ACHN (cell line): ENCODE results near the gene SND1.

ENCODE experiments used
- DNase-seq: peaks from one replicate; pipeline ENCODE4 v3.0.0-alpha.2; 2015
- in situ Hi-C: cut with HindIII; loops from 2 replicates; pipeline ENCODE4 v1.10.0; 2017; ENCODE audit warnings: low sequenced_read_pairs, low pct_ligation_motif_present, low pct_unique_long_range_greater_than_20kb

SND1 gene

DNA sequence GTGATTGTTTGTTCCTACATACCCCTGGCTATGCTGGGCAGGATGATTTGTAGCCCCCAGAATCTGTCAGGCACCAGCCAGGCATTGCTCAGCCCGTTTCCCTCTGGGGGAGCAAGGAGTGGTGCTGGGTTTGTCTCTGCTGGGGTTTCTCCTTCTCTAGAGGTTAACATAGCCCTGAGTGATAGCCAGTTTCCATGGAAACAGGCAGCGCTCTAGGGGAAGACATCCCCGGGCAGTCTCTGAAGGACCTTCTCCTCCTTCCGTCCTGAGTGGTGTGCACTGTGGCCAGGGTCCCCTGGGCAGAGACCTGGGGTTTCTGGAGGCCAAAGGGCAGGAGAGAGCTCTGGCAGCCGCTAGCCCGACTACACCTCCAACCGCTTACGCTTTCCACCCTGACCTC lies 429.8 kb downstream of the SND1 start:
- no peak for DNase-seq
- in situ Hi-C loops, result no loop called here

DNA sequence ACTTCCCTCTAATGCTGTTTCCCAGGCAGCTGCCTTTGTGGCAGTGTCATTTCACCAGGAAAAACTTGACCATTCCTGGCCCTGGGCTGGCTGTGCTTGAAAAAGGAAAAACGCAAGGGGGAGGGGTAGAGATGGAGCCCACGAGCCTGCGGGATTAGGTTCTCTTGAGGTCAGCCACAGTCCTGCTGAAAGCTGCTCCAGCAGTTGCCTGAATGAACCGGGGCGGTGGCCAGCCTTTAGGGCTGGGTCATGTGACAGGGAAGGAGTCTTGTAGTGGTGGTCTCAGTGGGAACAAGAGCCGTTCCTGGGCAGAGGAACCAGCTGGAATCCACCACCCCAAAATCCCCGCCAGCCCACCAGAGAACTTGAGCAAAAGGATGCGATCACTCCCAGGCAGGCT lies 430.4 kb downstream of the SND1 start:
- no peak for DNase-seq
- in situ Hi-C loops, result no loop called here

DNA sequence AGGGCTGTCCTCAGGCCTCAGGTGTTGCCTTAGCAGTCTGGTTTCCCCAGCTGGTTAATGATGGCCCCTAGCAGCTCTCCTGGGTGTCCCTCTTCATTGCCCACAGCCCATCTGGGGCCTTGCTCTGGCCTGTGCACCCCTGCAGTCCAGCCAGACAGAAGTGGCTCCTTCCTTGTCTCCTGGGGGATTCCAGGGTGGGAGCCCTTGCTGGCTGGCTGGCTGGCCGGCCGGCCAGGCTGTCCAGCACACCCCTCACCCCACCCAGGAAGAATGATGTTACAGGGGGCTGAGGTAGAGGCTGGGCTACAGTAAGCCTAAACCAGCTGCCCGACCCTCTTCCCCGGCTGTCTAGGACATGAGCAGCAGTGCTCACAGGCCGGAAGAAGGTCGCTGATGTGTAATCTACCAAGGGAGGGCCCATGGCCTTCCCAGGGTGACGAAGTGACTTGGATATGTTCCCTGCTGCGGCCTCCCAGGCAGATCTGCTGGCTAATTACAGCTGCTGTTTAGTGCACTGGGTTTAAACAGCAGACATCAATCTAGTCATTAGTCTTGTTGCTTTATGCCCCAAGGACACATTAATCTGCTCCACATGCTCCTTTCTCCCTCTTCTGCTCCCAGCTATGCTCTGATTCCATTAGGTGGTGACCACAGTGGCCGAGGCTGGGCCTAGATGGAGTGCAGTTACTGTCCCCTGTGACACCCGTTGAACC lies 433.1 kb downstream of the SND1 start:
- in situ Hi-C loops, result no loop called here
- DNase-seq, result no peak

DNA sequence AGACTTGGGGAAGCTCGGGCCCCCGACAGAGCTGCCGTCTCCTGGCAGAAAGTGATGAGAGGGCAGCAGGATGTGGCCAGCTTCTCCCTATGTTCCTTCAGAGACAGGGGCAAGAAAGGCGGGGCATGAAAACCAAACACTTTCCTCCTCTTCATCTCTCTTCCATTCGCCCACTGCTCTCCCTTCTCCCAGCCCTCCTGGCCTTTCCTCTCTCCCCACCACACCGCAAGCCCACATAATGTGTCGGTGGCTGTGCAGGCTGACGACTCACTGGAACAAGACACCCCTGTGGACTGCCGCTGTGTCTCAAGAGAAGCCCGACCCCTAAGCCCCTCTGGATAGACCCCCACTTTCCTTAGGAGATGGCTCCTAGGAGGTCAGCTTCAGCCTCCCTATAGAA lies 438.5 kb downstream of the SND1 start:
- in situ Hi-C loops, result no loop called here
- no peak for DNase-seq

DNA sequence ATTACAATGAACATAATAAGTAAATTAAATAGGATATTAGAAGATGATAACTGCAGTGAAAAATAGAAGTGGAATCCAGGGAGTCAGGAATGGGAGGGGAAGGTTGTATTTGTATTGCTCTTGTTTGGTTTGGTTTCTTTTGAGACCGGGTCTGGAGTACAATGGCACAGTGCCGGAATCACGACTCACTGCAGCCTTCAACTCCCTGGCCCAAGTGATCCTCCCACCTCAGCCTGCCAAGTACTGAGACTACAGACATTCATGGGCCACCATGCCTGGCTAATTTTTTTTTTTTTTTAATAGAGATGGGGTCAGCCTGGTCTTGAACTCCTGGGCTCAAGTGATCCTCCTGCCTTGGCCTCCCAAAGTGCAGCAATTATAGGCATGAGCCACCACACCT lies 439.1 kb downstream of the SND1 start:
- no peak for DNase-seq
- in situ Hi-C loops, result no loop called here

DNA sequence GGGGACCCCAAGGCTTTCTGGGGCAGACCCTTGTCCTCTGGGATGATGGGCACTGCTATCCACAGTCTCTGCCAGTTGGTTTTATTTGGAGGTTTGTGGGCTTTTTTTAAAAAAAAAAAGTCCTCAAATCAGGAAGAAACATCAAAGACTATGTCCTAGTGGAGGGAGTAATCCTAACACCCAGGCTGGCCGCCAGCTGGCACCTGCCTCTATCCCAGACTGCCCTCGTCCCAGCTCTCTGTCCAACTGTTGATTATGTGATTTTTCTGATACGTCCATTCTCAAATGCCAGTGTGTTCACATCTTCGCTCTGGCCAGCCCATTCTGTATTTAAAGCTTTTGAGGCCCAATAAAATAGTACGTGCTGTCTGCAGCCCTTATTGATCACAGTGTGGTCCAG lies 440.2 kb downstream of the SND1 start:
- in situ Hi-C loops, result no loop called here
- no peak for DNase-seq

DNA sequence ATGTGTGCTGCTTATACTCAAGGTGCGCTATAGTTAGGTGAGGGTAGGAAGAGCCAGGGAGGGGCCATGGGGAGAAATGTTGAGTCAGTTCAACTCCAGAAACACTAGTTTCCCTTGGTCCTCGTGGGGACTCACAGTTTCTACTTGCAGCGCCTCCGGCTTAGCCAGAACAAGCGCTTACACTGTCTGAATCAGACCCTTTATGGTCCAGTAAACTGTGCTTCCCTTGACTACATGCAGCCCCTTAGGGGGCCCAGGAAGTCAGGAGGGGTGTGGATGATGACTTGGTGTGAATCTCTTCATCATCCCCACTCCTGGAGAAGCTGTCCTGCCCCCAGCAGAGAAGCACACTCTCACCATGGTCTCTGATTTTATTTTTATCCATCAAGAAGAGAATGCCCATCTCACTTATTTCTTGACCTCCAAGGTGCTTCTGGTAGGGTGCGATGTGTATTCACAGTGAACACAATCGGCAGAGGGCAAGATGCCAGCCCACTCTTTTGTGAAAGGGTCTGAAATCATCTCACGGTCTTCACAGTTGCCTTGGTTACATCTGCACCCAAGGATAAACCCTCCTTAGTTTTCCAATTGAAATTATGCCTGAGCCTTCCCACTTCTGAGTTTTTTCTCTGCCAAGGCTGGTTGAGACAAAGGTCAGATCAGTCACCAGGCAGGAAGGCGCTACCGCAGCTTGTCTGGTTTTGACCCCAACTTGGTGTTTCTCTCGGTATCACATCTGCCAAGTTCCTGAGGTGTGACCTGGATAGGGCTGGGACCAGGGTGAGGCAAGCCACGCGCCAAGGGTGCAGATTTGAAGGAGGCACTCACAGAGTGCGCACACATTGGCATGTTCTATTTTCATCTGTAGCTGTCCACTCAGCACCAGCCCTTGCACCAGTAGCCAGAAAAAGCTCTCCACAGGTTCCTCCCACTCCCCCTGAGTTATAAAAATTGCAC lies 441.9 kb downstream of the SND1 start:
- DNase-seq, result no peak
- in situ Hi-C loops, result no loop called here

DNA sequence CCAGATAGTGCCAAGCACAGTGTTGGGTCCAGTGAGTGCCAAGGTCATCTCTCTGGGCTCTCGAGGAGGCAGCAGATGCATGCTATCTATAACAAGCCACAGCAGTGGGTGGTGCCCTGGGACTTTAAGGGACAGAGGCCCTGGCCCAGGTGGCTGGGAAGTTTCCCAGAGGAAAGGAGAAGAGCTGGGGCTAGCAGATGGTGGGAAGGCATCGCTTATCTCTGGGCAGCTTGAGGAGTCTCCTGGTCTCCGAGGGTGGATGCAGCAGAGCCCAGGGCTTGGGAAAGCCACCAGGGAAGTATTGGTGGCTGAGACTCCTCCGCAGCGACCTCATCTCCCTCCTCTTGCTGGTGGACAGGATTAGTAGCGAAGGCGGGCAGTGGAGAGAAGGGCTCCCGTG lies 442.7 kb downstream of the SND1 start:
- no peak for DNase-seq
- in situ Hi-C loops, result no loop called here

DNA sequence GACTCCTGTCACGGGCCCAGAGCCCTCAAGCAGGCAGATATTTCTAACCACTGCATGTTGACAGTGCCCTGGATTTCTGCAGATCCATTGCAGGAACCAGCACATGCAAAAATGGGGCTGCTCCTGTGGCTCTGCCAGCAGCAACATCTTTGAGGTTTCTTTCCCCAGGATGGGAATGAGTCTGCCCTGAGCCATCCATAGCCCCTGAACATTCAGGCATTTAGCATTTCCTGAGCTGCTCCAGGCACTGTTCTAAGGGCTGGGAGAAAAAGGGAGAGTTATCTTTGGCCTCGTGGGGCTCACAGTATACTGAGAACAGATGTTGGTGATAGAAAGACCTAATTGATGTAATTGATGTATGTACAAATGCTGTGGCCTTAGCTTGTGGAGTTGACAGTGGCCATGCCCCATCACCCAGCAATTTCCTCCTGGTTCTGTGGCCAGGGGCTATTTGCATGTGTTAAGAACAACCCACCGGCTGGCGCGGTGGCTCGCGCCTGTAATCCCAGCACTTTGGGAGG lies 445.3 kb downstream of the SND1 start:
- DNase-seq, result no peak
- in situ Hi-C loops, result no loop called here

DNA sequence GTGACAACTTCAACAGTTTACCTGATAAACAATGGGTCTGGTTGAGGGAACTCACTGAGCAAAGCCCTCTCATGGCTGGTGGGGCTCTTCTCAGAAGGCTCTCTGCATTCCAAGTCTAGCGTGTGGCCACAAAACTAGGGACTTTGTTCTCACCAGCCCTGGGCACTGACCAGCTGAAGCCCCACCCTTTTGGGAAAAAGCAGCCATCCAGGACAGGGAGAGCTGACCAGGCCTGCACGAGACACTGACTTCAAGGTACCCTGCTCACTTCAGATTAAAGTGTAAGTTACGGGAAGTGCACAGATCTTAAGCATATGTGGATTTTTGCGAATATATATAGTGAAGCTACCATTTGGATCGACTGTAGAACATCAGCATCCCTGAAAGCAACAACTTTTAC lies 446.6 kb downstream of the SND1 start:
- DNase-seq, result no peak
- in situ Hi-C loops, result no loop called here

DNA sequence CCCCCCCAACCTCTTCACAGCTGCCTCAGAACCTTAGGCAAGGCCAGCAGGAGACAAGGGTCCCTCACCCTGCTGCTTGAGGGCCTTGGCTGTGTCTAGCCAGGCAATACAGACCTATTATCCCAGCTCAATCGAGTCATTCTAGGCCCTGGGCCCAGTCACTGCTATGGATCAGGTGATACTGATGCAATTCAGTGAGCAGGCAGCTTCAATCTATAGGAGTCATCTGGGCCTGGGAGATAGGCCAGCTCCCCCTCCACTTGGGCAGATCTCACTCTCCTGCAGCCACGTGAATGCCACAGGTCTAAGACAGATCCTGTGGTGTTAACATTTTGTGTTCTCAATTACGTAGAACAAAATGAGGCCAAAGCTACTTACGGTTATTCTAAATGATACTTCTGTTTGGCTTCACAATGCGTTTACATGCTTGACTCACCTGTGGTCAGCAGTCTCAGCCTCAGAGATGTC lies 447.2 kb downstream of the SND1 start:
- in situ Hi-C loops, result no loop called here
- DNase-seq, result no peak

DNA sequence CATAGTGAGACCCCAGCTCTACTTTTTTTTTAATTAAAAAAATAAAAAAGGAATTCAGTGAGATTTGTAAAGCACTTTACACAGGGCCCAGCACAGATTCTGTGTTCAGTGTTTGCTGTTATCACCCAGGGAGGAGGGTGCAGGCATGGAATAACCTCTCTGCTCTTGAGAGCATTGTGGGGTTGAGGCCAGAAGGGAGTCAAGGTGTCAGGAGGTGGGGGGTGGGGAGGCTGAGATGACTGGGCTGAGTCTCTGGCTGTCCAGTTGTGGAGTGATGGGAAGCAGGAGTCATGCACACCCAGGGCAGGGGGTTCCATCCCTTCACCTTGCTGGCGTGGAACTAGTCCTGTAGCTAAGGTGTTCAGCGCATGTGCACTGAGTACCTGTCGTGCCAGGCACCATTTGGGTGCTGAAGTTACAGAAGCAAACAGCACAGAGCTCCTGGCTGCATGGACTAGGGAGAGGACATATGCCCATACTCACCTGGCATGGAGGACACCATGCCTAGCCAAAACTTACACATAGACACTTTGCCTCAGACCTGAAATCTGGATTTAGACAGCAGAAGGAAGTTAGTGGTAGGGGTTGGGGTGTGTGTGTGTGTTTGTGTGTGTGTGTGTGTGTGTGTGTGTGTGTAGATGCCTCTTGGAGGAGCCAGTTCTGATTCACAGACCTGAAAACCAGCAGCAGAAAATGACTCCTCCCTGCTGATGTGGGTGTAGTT lies 448.4 kb downstream of the SND1 start:
- DNase-seq, result no peak
- in situ Hi-C loops, result no loop called here

DNA sequence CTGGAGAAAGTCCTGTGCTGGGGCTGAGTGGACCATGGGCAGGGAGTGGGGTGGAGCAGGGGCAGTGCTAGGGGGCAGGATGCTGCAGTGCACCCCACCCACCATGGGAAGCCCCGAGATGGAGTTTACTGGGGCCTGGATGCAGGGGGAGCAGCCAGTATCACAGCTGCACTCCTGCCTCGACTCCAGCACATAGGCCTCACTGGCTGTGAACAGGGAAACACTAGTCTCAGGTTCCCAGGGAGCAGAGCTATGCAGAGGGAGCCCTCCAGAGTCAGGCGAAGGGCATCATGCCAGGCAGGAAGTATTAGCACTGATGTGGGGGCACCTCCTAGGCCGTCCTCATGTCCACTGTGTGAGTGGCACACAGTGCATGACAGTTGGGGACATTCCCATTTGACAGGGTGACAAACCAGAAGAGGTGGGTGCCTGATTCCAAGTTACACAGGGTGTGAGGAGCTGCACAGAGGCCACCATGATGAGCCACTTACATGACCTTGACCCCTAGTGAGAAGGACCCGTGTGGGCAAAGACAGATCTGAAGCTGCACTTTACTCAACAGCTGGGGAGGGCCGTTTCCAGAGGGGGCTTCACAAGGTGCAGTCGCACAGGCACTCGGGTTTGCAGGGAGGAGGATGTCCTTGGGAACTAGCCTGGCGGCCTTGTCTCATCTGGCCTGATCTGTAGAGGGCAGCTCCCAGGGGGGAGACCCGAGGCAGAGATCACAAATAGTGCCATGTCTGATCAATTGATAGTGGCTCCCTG lies 449.1 kb downstream of the SND1 start:
- in situ Hi-C loops, result no loop called here
- no peak for DNase-seq

DNA sequence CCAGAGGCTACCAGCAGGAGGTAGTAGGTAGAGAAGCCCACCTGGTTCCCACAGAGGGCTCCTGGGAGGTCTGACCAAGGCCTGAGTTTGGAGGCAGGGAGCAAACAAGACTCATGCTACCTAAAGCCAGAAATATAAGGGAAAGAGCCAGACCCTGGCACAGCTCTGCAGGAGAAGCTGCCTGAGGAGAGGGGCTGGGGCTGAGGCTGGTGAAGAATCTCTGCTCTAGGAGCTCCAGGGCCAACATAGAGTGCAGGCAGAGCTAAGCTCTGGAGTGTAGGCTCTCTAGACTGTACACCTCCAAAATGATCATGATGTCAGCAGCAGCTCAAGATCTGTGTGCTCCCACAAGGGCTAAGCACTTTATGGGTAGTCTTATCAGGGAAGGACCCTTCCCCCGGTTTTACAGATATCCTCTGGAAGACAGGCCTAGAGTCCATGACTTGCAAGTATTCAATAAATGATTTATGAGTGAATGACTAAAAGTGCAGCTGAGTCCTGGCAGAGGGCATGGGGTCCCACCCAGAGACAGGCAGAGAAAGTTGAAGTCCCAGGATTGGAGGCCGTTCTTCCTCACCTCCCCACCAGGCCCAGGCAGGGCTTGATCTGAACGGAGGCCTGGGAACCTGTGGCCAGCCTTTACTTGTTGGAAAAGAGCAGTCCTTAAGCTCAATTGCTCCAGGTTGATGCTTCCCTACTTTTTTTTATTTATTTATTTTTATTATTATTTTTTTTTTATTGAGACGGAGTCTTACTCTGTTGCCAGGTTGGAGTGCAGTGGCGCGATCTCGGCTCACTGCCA lies 450.7 kb downstream of the SND1 start:
- in situ Hi-C loops, result no loop called here
- DNase-seq, result no peak

DNA sequence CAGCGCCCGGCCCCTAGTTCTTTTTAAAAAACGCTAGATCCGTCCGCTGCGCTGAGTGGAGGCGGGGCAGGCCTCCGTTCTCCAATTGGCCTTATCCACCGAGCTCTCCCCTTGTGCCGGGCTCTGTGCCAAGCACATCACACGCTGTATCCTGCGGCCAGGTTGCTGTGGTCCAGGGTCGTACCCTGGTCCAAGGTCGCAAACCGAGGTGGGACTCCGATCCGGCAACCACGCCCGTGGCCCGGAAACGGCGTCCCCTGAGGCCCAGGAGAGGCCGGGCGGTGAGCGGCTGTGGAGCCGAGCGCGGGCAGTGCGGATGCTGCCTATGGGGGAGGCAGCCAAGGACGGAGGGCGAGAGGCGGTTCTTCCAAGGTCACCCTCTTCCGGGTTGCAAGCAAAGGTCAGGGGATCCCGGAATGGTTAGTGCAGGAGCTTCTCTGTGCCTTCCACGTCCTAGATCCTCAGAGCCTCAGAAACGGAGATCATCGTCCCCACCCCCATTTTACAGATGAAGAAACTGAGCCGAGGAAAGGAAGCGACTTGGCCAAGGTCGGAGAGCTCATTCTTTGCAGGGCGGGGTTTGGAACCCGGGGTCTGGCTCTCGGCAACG lies 451.6 kb downstream of the SND1 start:
- in situ Hi-C loops, result no loop called here
- DNase-seq, result no peak

DNA sequence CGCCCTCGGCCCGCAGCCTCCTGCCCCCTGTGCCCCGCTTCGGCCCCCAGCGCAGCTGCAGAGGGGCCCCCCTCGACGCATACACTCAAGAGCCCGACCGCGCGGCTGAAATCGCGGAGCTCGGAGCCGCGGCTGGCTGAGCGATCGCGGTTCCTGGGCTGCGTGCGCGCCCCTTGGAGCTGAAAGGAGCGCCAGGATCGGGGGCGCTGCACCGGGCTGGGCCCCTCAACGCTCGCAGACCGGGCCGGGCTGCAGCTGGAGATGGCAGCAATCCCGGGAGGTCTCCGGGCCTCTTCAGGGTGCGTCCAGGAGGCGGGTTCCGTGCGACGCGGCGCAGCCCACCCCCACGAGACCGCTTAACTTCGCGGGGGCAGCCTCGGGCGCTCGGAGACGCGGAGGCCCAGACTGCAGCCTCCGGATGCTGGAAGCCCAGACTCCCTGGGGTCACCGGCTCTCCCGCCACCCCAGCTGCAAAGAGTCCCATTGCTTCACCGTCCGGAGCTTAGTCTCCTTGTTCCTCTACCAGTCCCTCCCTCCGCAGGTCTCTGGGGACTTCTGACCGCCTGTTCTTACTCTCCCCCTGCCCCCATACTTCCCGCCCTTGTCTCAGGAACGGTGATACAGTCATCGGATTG lies 452.2 kb downstream of the SND1 start:
- DNase-seq, result peak; percentile 27
- in situ Hi-C loops, result no loop called here
